Measurements from ENCODE around the gene GPR155.
"Not testable (repeated sequence)": the region's sequence is repeated elsewhere in the genome, so short reads cannot be mapped to it uniquely, and the experiment has no call there.

GPR155 gene

GRCh38 chr2:174491947-174492346 is 5.1 kb upstream of the GPR155 start:
- DNase-seq: no peak

DNA sequence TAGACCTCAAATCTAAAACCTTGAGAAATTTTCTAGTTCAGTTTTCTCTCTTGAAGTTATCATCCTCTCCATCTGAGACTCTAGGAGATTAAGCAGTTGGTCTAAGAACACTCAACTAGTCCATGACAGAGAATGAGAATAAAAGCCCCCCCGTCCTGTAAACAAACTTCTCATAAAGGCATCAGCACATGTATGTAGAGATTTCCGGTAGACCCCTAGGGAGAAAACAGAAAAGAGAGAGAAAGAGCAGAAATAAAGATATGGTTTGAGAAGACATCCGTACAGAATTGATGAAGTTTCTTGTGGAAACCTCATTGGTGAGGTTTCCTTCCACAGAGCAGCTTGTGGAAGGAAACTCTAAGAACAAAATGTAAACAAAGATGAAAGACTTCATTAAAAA is 3.2 kb upstream of the GPR155 start:
- DNase-seq: peak in 1 of 2 donors; percentile 43

DNA sequence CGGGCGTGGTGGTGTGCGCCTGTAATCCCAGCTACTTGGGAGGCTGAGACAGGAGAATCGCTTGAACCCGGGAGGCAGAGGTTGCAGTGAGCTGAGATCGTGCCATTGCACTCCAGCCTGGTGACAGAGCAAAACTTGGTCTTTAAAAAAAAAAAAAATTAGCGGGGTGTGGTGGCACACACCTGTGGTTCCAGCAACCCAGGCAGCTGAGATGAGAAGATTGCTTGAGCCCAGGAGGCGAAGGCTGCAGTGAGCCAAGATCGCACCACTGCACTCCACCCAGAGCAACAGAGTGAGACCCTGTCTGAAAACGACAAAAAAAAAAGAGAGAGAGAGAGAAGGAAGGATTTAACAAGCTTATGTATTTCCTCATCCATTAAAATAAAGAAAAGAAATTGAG is 2.7 kb upstream of the GPR155 start:
- peak; percentile 40 to 59 for DNase-seq

DNA sequence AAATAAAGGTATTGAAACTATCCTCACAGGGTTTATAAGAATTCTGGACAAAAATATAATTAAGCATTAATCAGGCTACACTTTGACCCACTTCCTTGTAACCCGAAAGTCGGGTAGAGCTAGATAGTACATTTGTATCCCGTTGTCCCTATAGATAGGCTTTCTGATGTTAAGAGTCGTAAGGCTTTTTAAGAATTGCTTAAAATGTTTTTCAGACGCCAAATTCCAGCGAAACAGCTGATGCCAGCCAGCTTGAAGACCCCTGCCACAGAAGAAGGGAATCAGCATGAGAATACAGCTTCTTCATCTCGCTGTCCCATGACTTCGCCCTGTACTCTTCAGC is 962 bp upstream of the GPR155 start:
- DNase-seq: no peak

GRCh38 chr2:174487108-174487819 is 435 bp upstream of the GPR155 start:
- DNase-seq: peak; percentile 98 to 99

DNA sequence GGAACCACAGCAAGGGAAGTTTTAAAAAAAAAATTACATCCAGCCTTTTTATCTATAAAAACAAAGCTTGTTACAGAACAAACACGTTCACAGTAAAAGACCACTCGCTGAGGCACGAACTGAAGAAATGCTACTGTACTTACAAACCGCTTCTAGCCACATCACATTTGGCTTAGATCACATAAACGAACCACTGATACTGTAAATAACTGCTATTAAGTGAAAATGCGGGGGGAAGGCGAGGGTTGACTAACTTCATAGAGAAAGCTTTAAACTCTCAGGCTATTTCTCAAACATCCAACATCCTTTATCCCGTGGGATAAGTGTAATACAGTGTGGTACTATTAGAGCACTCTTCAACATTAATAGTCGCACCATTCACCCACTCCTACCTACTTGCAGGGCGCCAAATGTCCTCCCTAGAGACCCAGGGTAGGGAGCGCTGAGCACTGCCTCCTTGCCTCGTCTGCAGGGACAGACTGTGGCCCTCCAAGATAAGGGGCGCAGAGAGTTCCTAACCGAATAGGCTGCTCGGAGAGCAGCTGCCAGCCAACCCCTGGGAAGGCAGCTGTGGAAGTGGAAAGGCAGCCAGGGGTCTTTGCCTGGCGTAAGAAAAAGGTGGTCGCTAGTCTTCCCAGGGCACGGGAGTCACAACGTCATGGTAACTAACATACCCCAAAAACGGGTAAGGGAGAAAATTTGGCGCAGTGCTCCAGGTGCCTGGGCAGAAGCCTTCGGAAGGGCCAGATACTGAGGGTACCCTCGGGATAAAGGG is 854 bp downstream of the GPR155 start:
- peak in 1 of 2 donors; percentile 33 for DNase-seq

- not testable (repeated sequence) for DNase-seq
Measured at GRCh38 chr2:174485045-174485444, 1.8 kb downstream of the GPR155 start.

DNA sequence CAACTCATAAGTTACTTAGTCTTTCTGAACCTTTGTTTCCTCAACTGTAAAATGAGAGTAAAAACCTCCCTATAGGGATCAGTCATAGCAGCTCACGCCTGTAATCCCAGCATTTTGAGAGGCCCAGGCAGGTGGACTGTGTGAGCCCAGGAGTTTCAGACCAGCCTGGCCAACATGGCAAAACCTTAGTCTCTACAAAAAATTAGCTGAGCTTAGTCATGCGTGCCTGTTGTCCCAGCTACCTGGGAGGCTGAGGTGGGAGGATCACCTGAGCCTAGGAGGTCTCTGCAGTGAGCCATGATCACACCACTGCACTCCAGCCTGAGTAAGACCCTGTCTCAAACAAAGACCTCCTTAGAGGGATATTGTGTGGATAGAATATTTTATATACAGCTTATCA is 2.3 kb downstream of the GPR155 start:
- DNase-seq: no peak

GRCh38 chr2:174482854-174483253 is 4.0 kb downstream of the GPR155 start:
- DNase-seq: no peak

- no peak for DNase-seq
Measured at GRCh38 chr2:174477759-174478158, 9.1 kb downstream of the GPR155 start.

DNA sequence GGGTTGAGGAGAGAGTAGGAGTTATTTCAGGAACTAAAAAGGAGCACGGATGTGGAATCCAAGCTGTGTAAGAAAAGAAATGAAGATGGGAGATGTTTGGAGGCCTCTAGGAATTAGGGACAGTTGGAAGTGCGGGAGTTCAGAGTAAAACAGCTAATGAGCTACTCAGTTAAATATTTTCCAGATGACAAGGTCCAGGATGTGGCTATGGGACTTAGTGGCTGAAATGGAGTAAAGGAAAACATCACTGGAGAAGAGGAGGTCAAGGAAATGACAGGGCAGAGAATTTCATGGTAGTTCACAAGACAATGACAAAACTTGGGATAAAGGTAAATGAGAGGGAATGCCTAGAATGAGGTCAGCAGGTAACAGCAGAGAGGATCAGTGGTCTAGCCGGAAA is 13.0 kb downstream of the GPR155 start:
- no peak for DNase-seq

DNA sequence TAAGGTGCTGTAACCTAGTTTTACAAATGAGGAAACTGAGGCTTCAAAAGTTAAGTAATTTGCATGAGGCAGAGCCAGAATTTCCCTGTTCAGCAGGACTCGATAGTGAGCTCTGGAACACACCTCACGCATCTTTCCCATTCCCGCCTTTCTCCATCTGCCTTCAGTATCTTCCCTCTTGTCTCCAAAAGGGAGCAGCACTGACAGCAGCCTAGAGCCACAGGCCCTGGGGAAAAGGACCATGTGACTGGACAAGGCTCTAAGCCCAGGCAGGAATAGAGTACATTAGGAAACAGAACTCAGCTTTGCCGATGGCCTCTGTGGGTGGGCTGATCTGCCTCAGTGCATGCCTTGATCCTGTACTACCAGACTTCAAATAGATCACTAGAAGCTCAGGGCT is 21.5 kb downstream of the GPR155 start:
- DNase-seq: no peak

GRCh38 chr2:174461221-174461620 is 25.6 kb downstream of the GPR155 start:
- DNase-seq: no peak

DNA sequence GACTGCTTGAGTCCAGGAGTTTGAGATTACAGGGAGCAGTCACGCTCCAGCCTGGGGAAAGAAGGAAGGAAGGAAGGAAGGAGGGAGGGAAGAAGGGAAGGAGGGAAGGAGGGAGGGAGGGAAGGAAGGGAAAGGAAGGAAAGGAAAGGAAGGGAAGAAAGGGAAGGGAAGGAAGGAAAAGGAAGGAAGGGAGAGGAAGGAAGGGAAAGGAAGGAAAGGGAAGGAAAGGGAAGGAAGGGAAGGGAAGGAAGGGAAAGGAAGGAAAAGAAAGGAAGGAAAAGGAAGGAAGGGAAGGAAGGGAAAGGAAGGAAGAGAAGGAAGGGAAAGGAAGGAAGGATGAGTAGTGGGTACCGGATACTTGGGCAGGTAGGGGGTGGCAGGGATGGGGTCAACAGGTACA is 32.3 kb downstream of the GPR155 start:
- no peak for DNase-seq

GRCh38 chr2:174450021-174450816 is 36.6 kb downstream of the GPR155 start:
- DNase-seq: no peak

GRCh38 chr2:174449033-174449432 is 37.8 kb downstream of the GPR155 start:
- no peak for DNase-seq

- DNase-seq: no peak
Measured at GRCh38 chr2:174446531-174446930, 40.3 kb downstream of the GPR155 start.

DNA sequence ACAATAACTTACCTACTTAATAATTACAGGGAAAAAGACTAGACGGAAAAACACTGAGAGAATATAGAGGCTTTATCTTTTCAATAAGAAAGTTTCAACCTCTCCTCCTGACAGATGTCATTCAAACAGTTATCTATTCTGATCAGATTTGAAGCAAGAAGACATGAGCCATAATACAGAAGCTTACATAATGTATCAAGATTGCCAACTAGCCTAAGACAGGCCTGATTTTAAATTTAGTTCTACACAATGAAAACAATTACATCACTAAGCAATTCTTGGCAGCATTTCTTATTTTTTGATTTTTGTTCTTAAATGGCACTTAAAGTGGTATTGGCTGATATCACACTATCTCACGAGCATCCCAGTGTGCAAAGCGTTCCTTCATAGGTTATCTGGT is 41.6 kb downstream of the GPR155 start:
- no peak for DNase-seq

DNA sequence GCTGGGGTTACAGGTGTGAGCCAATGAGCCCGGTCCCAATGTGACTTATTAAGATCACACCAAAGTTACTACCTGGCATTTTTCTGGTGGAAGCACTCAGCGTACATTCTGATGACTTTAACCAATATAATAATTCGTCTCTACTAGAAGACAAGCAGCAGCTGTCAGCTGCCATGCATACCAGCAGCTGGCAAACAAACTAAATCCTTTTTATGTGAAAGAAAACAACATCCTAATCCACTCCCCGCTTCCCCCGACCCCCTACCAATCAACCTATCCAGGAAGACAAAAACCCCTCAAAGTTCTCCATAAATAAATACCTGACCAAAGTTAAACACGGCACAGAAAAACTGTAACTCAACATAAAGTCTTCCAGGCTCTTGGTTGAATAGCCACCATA is 42.1 kb downstream of the GPR155 start:
- no peak for DNase-seq

GRCh38 chr2:174442546-174443510 is 44.0 kb downstream of the GPR155 start:
- no peak for DNase-seq

DNA sequence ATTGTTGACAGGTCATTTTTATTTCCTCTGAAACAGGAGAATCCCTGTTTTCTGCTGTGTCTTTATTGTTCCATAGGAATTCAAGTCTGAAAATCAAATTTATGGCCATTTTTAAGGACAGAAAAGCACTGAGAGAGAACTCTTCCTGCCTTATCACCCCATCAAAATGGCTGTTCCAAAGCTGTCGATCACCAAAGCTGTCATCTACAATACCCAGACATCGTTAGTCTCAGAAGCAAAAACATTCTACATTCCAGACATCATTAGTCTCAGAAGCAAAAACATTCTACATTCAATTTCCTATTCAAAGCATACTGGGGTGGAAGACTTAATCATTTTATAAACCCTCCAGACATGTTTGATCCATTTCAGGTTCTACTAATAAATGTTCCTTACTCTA is 46.9 kb downstream of the GPR155 start:
- DNase-seq: no peak

DNA sequence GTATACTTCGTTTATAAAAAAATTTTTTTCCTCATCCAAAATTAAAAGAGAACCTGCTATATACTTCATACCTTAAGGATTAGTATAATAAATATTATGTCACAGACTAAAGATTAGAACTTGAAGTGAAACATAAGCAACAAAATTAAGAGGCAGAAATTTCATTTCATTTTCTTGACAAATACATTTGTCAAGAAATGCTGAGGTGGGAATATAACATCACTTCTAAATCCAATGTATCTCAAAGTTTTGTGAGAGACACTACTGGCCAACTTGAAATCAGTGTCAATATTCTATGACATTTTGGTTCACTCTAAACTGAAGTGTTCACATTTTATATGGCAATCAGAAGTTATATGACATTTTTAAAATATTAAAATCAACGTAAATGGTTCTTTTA is 47.5 kb downstream of the GPR155 start:
- no peak for DNase-seq

All from CD4-positive, alpha-beta T cell treated with Interleukin-4 for 1 hour (primary cell).